Prostate gland (tissue), 2 donors: ENCODE data around the gene DEFB121. TPM values are rescaled to one million over a fixed set of nuclear protein-coding genes. Genes with fewer than 3 reads are reported as not detected.
"Not testable (repeated sequence)": the region's sequence is repeated elsewhere in the genome, so short reads cannot be mapped to it uniquely, and the experiment has no call there.

Experiments
- DNase-seq: peaks from one replicate; pipeline ENCODE4 v3.0.0-alpha.2; 2019; ENCODE audit warnings: low spot score
- H3K27ac ChIP-seq, 2 donors: fragments of 200-600 bp; sonication (generic); 2 replicates each; pipeline ENCODE4 v1.5.1; 2017 to 2019
- H3K27me3 ChIP-seq: fragments of 200-600 bp; sonication (generic); replicated peaks from 2 replicates; pipeline ENCODE4 v1.5.1; 2019; ENCODE audit not compliant: insufficient read depth
- H3K36me3 ChIP-seq, 2 donors: fragments of 200-600 bp; sonication (generic); 1 replicate in 1 of 2; 2 replicates in 1 of 2; pipeline versions ENCODE4 v1.5.1 to v1.8.1; 2017 to 2019
- H3K4me1 ChIP-seq: fragments of 200-600 bp; sonication (generic); replicated peaks from 2 replicates; pipeline ENCODE4 v1.5.1; 2019
- H3K4me3 ChIP-seq, 2 donors: fragments of 200-600 bp; sonication (generic); 2 replicates each; pipeline ENCODE4 v1.5.1; 2017 to 2019
- H3K9me3 ChIP-seq: fragments of 200-600 bp; sonication (generic); 2 replicates; pipeline ENCODE4 v1.5.1; 2017
- CTCF ChIP-seq, 4 experiments: fragments of 200-600 bp in 2 of 4; fragments of 450-650 bp in 2 of 4; sonication (generic) in 2 of 4; IDR thresholded peaks; 1 replicate in 3 of 4; 2 replicates in 1 of 4; pipeline ENCODE4 v1.5.1; 2016 to 2019; ENCODE audit warnings: antibody characterized with exemption in 4 of 4, mild to moderate bottlenecking in 2 of 4, moderate library complexity in 2 of 4
- POLR2A ChIP-seq: fragments of 450-650 bp; IDR thresholded peaks from one replicate; pipeline ENCODE4 v1.6.1; 2016; ENCODE audit warnings: antibody characterized with exemption, mild to moderate bottlenecking
- POLR2AphosphoS5 ChIP-seq: sonication (generic); formaldehyde crosslinking; IDR thresholded peaks from one replicate; pipeline ENCODE4 v1.6.1; 2017; ENCODE audit warnings: antibody characterized with exemption
- WGBS: methylation state at CpG from one replicate; pipeline ENCODE4 v1.1.5; 2018; 5-methylcytosine and 5-hydroxymethylcytosine counted together
- intact Hi-C: fragments of 100-400 bp; cut with DNase I; formaldehyde crosslinking; loops from one replicate; pipeline ENCODE4 v1.14.2; 2022
- small RNA-seq, 2 donors: library from RNA; depleted of rRNA; stranded (forward); fragments of <200 nt; gene quantifications; one replicate each; pipeline ENCODE3, GENCODE V24; 2016
- total RNA-seq, 2 donors: library from RNA; depleted of rRNA; stranded (reverse); fragments of >200 nt; gene quantifications; one replicate each; pipeline ENCODE4 v1.1.0, GENCODE V29; 2016

The DEFB121 gene
- total RNA-seq, 2 donors from 2014 or later: not detected

DNA sequence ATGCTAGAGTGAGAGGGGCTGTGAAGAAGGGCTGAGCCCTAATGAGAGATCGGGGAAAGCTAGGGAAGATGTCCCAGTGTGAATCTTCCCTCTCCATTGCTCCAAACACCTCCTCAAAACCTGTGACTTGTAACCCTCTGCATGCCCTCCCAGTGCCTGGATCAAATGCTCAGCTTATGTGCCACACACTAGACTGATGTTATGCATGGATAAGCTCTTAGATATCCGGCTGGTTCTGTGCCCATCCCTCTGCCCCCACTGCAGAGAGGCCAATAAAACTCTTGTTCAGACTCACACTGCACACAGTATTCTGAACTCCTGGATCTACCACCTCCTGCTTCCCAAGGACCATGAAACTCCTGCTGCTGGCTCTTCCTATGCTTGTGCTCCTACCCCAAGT lies 37.7 kb downstream of the DEFB121 start, which contains the start of gene DEFB118:
Gene DEFB118, plus strand, starts transcription at position 301 of the 400 bp plus-strand sequence. Its CDS starts 50 bp downstream, at position 351.
- no peaks in the 10 kb centered on the region for H3K9me3 ChIP-seq
- H3K27me3 ChIP-seq: no peaks in the 10 kb centered on the region
- TF ChIP-seq POLR2A (no peak), CTCF (IDR thresholded peaks at IDR 0.05) (no peak), POLR2AphosphoS5 (no peak)
- H3K4me3 ChIP-seq: no peak within 1 kb of the TSS
- no peaks in the 10 kb centered on the region for H3K4me1 ChIP-seq
- no peaks in the 10 kb centered on the region for H3K36me3 ChIP-seq
- WGBS: 69% methylated on average over 2 of the region's 2 CpGs
- no peak for DNase-seq
- H3K27ac ChIP-seq: no peak within 1 kb of the TSS
- intact Hi-C loops: no loop called here

DNA sequence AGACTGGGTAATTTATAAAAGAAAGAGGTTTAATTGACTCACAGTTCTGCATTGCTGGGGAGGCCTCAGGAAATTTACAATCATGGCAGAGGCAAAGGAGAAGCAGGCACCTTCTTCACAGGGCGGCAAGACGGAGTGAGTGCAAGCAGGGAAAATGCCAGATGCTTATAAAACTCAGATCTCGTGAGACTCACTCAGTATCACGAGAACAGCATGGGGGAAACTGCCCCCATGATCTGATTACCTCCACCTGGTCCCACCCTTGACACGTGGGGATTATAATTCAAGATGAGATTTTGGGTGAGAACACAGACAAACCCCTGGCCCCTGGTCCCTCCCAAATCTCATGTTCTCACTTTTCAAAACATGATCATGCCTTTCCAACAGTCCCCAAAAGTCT lies 41.7 kb downstream of the DEFB121 start:
- H3K4me3 ChIP-seq, DNase-seq, intact Hi-C loops, H3K27ac ChIP-seq, H3K27me3 ChIP-seq, H3K36me3 ChIP-seq, H3K9me3 ChIP-seq, H3K4me1 ChIP-seq: not testable (repeated sequence)
- WGBS: 84% methylated on average over 5 of the region's 5 CpGs

DNA sequence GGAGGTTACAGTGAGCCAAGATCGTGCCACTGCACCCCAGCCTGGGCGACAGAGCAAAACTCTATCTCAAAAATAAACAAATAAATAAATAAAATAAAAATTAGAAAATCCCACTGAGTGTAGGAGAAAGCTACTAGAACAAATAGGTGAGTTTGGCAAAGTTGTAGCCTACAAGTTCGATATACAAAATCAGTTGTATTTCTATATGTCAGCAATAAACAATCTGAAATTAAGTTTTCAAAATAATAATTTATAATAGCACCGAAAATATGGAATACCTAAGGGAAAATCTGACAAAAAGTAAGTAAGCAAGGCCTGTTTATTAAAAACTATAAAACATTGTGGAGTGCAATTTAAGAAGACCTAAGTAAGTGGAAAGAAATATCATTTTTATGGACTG lies 42.7 kb downstream of the DEFB121 start:
- H3K4me3 ChIP-seq: no peak overlapping the region
- TF ChIP-seq POLR2A (no peak), POLR2AphosphoS5 (no peak), CTCF (IDR thresholded peaks at IDR 0.05) (no peak)
- WGBS: 70% methylated on average over 4 of the region's 4 CpGs

DNA sequence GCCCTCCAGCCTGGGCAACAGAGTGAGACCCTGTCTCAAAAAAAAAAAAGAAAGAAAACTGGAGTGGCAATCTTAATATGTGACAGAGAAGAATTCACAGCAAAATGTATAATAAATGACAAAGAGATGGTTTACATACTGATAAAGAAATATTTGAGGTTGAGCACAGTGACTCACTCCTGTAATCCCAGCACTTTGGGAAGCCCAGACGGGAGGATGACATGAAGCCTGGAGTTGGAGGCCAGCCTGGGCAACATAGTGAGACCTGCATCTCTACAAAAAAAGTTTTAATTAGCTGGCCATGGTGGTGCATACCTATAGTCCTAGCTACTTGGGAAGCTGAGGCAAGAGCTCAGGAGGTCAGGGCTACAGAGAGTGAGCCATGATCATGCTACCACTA lies 50.0 kb downstream of the DEFB121 start:
- no peaks in the 10 kb centered on the region for H3K9me3 ChIP-seq
- H3K27me3 ChIP-seq: no peaks in the 10 kb centered on the region
- WGBS: 46% methylated on average over 1 of the region's 1 CpG
- no peaks in the 10 kb centered on the region for H3K4me1 ChIP-seq
- no peak overlapping the region for H3K4me3 ChIP-seq
- intact Hi-C loops: no loop called here
- H3K27ac ChIP-seq: no peak overlapping the region
- TF ChIP-seq POLR2AphosphoS5 (no peak), POLR2A (no peak), CTCF (IDR thresholded peaks at IDR 0.05) (no peak)
- H3K36me3 ChIP-seq: no peaks in the 10 kb centered on the region
- no peak for DNase-seq

More for the DNA sequence above, 42.7 kb downstream of the DEFB121 start:
- no peaks in the 10 kb centered on the region for H3K4me1 ChIP-seq
- H3K9me3 ChIP-seq: no peaks in the 10 kb centered on the region
- H3K27me3 ChIP-seq: no peaks in the 10 kb centered on the region
- DNase-seq: no peak
- H3K36me3 ChIP-seq: no peaks in the 10 kb centered on the region
- intact Hi-C loops: no loop called here
- no peak overlapping the region for H3K27ac ChIP-seq

Small RNA genes lying within 50 kb of the gene (small RNA-seq; reads per million reads assigned to genes)
- 0 reads per million in 2 donors for gene DEFB117
- gene RF00561: 0 reads per million in 2 donors
- gene RNA5SP480: 0 reads per million in 2 donors

Other genes with a start within 250 kb of the DEFB121 start
- gene DEFB115, start 148.6 kb downstream of the DEFB121 start, total RNA-seq: not detected
- gene DEFB116, start 97.6 kb downstream of the DEFB121 start, total RNA-seq: not detected
- gene DEFB118, start 37.6 kb downstream of the DEFB121 start, total RNA-seq: not detected
- gene DEFB119, start 15.6 kb downstream of the DEFB121 start, total RNA-seq: 100 to 1,000 TPM in 1 of 2 donors, not detected in 1; 672 TPM
- gene DEFB123, start 34.4 kb upstream of the DEFB121 start, total RNA-seq: 100 to 1,000 TPM in 1 of 2 donors, not detected in 1; 459 TPM
- gene DEFB124, start 68.9 kb upstream of the DEFB121 start, total RNA-seq: not detected
- 1 to 10 TPM; 1.3 to 4.9 TPM for gene REM1, start 69.1 kb upstream of the DEFB121 start, total RNA-seq
- 100 to 1,000 TPM in 1 of 2 donors, 10 to 100 TPM in 1; 99.7 to 131 TPM for gene HM13, start 108.2 kb upstream of the DEFB121 start, total RNA-seq
- 100 to 1,000 TPM; 356 to 514 TPM for gene ID1, start 199.1 kb upstream of the DEFB121 start, total RNA-seq
- gene COX4I2, start 231.7 kb upstream of the DEFB121 start, total RNA-seq: 1 to 10 TPM in 1 of 2 donors, under 1 TPM in 1; 0.41 to 3.6 TPM